Subcutaneous adipose tissue (tissue), 4 donors: Measurements from ENCODE around the gene MRPL37. TPM values are rescaled to one million over a fixed set of nuclear protein-coding genes. Genes with fewer than 3 reads are reported as not detected.

ENCODE experiments used
- total RNA-seq, 4 donors: library from RNA; depleted of rRNA; stranded (reverse); fragments of >200 nt; gene quantifications; one replicate each; pipeline ENCODE4 v1.1.0, GENCODE V29; 2016
- TF ChIP-seq, protein P1 (sequence below): fragments of 450-650 bp; IDR thresholded peaks from one replicate; pipeline ENCODE4 v1.5.1; 2016; ENCODE audit warnings: low read depth, mild to moderate bottlenecking, control low read depth, antibody characterized with exemption, moderate library complexity

MRPL37 gene
- total RNA-seq, 4 donors from 2014 or later: 55.8 to 86.5 (median 56.9) TPM

- TF ChIP-seq, protein P1, sequence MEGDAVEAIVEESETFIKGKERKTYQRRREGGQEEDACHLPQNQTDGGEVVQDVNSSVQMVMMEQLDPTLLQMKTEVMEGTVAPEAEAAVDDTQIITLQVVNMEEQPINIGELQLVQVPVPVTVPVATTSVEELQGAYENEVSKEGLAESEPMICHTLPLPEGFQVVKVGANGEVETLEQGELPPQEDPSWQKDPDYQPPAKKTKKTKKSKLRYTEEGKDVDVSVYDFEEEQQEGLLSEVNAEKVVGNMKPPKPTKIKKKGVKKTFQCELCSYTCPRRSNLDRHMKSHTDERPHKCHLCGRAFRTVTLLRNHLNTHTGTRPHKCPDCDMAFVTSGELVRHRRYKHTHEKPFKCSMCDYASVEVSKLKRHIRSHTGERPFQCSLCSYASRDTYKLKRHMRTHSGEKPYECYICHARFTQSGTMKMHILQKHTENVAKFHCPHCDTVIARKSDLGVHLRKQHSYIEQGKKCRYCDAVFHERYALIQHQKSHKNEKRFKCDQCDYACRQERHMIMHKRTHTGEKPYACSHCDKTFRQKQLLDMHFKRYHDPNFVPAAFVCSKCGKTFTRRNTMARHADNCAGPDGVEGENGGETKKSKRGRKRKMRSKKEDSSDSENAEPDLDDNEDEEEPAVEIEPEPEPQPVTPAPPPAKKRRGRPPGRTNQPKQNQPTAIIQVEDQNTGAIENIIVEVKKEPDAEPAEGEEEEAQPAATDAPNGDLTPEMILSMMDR: no peak
Measured at GRCh38 chr1:54227891-54228310, 27.9 kb downstream of the MRPL37 start.

DNA sequence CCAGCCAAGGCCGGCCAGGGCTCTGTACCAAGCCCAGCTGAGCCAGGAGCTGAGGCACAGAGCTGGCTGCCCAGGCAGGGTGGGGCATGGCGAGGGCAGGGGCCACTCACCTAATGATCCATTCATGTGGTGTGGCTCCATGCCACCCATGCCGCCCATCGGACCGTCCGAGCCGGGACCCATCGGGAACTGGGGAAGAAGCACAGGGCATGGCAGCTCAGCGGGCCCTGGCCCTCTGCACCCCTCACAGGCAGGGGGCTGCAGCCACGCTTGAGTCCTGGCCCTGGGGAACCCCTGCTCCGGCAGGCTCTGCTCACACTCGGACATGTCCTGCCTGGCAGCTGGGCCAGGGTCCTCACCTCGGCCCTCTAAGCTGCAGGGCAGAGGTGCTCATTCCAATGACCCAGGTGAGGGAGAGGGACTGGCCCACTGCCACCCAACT lies 28.7 kb downstream of the MRPL37 start:
- TF ChIP-seq, protein P1: no peak

DNA sequence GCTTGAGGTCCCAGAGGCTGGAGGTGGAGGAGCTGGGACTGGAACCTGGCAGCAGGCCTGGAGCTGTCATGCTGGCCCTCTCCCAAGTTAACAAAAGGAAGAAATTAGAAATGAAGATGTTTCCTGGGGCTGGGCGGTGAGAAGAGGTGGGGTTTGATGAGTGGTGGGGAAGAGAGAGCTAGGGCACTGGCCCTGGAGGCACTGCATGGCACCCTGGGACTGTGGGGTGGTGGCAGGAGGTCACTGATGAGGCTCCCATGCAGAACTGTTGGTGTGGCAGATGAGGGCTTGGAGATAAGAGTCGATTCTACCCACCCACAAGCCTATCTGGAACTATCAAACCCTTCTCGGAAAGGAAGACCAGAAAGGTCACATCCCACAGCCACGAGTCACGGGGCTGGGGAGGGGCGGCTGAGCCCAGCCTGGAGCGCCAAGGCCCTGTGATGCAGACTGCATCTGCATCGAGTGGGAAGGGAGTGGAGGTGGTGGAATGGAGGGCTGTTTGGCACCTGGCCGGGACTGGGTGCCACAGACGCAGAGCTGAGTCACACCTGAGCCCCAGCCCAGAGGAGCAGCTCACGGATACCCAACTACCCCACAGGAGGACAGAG lies 29.4 kb downstream of the MRPL37 start:
- TF ChIP-seq, protein P1: no peak

GRCh38 chr1:54230507-54231339 lies 30.8 kb downstream of the MRPL37 start:
- TF ChIP-seq, protein P1: no peak

DNA sequence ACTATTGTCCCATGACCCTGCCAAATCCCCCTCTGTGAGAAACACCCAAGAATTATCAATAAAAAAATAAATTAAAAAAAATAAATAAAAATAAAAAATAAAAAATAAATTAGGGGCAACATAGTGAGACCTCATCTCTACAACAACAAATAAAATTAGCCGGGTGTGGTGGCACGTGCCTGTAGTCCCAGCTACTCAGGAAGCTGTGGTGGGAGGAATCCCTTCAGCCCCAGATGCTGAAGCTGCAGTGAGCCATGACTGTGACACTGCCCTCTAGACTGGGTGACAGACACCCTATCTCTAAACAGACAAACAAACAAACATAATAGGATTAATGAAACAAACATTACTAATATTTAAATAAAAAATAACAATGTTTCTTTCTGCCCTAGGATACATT lies 34.3 kb downstream of the MRPL37 start:
- TF ChIP-seq, protein P1: no peak

GRCh38 chr1:54237586-54237985 lies 37.6 kb downstream of the MRPL37 start:
- TF ChIP-seq, protein P1: no peak

DNA sequence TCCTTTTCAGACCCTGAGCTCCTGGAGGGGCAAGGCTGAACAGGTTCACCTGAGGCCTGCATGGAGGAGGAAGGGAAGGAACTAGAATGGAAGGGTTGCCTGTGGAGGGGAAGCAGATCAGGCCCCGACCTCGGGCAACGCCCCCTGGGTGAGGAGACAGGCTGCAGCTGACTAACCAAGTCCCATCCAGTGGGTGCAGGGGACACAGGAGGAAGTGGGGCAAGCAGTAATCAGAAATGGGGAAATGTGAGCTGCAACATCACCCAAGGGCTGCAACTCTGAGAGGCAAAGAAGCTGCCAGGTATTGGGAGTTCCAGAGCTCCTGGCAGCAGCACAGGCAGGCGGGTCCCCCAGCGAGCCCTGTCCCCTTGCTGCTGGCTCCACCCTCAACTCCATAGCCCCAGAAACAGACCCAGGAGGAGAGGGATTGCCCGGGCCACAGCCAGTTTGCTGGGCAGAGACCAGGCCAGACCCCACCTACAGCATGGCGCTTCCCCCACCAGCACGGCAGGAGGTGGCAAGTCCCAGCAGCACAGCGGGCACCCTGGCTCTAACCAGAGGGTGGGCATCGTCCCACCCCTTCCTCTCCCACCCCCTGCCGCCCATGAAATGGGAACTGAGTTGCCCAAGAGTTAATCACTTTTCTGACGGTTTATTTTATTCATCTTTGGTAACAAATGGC lies 38.5 kb downstream of the MRPL37 start:
- TF ChIP-seq, protein P1: no peak
